HFF-Myc (cell line): Measurements from ENCODE around the gene CDH15.

Experiments
- DNase-seq: peaks from one replicate; pipeline ENCODE4 v3.0.0-alpha.2; 2011; ENCODE audit warnings: low read depth; ENCODE audit errors: extremely low read depth
- H3K4me3 ChIP-seq: replicated peaks from 2 replicates; pipeline ENCODE4 v1.5.1; 2011; ENCODE audit warnings: low read depth, mild to moderate bottlenecking, control low read depth, low read length
- TF ChIP-seq, protein P1 (sequence below): IDR thresholded peaks from 2 replicates; pipeline ENCODE4 v1.5.1; 2012; ENCODE audit warnings: mild to moderate bottlenecking, low read depth, low read length, control low read depth; ENCODE audit errors: missing control alignments

Gene CDH15

DNA sequence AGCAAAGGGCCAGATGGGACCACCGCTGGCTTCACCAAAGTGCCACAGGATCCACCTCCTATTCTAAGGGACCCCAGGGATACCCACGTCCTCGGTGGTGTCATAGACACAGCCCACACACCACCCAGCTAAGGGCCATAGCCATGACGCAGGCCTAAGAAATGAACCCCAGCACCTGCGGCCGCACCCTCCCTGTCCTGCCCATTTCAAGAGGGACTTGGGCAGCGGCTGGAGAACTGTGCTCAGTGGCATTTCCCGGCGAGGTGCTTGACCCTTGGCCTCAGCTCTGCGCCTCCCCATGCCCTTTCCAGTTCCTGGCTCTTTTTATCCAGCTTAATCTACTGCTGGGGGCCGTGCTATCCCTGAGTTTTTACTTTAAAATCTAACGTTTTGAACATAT lies 73.2 kb downstream of the CDH15 start:
- no peak for DNase-seq
- H3K4me3 ChIP-seq = no peak overlapping the region
- TF ChIP-seq, protein P1, sequence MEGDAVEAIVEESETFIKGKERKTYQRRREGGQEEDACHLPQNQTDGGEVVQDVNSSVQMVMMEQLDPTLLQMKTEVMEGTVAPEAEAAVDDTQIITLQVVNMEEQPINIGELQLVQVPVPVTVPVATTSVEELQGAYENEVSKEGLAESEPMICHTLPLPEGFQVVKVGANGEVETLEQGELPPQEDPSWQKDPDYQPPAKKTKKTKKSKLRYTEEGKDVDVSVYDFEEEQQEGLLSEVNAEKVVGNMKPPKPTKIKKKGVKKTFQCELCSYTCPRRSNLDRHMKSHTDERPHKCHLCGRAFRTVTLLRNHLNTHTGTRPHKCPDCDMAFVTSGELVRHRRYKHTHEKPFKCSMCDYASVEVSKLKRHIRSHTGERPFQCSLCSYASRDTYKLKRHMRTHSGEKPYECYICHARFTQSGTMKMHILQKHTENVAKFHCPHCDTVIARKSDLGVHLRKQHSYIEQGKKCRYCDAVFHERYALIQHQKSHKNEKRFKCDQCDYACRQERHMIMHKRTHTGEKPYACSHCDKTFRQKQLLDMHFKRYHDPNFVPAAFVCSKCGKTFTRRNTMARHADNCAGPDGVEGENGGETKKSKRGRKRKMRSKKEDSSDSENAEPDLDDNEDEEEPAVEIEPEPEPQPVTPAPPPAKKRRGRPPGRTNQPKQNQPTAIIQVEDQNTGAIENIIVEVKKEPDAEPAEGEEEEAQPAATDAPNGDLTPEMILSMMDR = no peak
